NCI-H345 treated with DMSO at 0.1 percent for 48 hours (cell line): Measurements from ENCODE around the gene YJEFN3.

ENCODE experiments used
- DNase-seq: peaks from one replicate; lab custom pipeline; 2025; ENCODE audit not compliant: unreplicated experiment; lab: John Stamatoyannopoulos, UW

Gene YJEFN3

GRCh38 chr19:19495614-19496603, 32.8 kb upstream of the YJEFN3 start:
- no peak for DNase-seq

DNA sequence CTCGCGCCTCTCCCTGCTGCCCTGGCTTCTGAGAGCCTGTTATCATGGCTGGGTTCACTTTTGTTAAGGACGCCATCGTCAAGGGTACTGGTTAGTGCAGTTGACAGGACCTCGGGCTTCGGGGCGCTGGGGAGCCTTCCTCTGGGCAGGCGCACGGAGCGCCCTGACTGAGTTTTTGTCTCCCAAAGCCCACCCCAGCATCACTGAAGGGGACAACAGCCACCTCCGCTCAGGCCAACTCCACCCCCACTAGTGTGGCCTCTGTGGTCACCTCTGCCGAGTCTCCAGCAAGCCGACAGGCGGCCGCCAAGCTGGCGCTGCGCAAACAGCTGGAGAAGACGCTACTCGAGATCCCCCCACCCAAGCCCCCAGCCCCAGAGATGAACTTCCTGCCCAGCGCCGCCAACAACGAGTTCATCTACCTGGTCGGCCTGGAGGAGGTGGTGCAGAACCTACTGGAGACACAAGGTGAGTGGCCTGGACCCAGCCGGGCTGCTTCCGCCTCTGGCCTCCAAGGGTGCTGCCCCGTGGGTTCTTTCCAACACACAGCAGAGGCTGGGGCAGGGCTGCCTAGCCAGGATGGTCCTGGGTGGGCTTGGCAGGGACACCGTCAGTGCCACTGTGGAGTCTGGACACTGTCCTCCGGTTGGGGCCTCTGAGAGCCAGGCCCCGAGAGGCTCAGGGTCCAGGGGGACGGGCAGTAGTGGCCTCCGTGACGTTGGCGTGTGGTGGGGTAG, 30.3 kb upstream of the YJEFN3 start:
- no peak for DNase-seq

- DNase-seq: no peak
These were observed 29.3 kb upstream of the YJEFN3 start for GRCh38 chr19:19499272-19499995.

- DNase-seq: no peak
These were observed 27.6 kb upstream of the YJEFN3 start for GRCh38 chr19:19500975-19501644.

GRCh38 chr19:19501798-19502197, 26.9 kb upstream of the YJEFN3 start:
- DNase-seq: no peak

DNA sequence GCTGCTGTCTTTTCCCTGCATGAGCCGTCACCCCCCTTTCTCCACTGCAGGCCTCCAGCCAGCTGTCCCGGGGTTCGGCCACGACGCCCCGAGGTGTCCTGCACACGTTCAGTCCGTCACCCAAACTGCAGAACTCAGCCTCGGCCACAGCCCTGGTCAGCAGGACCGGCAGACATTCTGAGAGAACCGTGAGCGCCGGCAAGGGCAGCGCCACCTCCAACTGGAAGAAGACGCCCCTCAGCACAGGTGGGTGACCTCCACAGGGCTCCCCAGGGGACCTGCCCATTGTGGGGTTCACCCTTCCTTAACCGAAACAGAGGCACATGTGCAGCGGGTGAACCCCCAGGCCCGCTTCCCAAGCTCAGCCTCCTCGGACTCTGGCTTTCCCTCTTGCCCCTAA, 26.4 kb upstream of the YJEFN3 start:
- DNase-seq: no peak

DNA sequence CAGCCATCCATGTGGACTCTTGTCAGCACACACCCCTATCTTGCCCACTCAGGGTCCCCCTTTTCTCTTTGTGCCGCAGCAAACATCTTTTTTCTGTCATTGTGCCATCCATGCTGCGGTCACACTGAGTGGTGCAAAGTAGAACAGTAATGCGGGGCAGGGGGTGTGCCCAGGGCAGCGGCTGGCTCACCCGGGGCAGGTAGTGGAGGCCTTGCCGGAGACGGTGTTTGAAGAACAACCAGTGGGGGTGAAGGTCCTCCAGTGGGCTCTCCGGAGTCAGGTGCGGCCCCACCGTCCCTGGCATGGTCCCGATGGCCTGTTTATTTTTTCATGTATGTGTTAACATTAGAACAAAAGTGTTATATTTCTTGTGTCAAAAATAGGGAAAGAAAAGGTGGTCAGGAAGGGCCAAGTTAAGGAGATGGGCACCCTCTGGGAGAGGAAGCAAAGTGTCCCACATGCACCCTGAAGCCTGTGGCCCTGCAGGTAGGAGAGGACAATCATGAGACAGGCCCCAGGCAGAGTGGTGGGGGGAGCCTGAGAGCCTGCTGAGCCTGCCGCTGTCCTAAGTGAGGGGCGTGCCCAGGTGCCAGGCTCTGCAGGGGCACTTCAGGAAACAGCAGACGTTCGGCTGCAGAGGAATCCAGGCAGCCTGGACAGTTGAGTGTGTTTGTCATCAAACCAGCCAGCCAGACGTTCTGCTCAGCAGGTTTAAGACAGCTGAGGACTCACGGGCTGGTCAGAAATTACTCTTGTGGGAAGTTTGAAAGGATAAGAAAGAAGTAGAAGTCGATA, 25.7 kb upstream of the YJEFN3 start:
- DNase-seq: no peak

DNA sequence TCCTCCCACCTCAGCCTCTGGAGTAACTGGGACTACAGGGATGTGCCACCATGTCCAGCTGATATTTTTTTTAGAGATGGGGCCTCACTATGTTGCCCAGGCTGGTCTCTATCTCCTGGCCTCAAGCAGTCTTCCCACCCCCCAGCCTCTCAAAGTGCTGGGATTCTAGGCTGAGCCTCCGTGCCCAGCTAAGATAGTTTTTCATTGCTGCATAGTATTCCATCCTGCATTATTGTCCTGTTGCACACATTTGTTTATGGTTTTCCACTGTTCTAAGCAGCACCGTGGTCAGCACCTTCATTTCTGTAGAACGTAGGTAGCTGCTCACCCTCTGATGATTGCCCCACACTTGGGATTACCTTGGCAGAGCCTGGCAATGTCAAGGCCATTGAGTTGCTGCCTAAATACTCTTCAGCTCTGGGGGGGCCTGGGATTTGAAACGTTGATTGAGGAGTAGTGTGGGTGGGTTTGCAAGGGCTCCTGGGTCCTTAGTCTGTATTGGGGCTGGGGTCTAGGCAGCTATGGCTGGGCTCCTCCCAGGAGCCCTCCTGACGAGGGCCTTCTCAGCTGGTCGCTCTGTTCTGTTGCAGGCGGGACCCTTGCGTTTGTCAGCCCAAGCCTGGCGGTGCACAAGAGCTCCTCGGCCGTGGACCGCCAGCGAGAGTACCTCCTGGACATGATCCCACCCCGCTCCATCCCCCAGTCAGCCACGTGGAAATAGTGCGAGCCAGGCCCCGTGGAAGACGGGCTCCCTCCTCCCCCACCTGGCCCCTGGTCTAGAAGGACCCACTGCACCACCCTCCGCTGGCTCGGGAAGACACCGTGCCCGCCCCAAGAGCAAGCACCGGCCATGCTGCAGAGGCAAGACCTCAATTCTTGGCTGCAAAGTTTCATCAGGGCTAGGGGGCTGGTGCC, 23.7 kb upstream of the YJEFN3 start:
- DNase-seq: no peak

- no peak for DNase-seq
These were observed 22.9 kb upstream of the YJEFN3 start for GRCh38 chr19:19505669-19506326.

DNA sequence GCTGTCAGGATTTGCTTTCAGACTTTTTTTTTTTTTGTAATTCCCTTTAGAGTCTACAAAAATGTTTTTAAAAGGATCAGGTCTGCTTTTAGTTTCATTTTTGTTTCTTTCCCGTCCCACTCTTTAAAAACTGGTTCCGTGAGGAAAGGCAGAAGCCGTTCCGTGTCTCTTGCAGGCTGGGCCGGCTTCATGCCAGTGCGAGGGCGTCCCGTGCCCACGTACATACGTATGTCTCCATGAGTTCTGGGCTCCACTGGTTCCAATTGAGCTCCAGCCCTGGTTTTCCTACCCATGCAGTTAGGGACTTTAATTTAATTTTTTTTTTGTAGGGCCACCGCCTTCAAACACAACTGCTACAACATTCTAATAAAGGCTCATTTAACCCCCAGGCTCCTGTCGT, 22.1 kb upstream of the YJEFN3 start:
- DNase-seq: no peak

DNA sequence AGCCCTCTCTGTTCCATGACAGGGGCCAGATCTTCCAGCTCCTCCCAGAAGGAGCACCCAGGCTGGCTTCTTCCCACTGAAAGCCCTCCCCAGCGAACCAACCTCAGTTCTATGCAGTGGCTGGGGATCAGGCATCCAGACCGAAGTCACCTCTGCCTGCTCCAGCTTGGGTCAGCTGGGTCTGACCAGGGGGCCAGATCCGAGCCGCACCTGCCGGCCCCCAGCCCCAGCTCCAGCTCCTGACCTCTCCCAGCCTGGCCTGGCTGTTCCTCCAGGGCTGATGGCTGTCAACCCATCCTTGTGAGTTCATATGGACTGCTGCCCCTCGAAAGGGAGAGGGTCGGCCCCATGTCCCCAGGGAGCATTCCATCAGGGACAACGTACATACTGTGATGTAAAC, 21.4 kb upstream of the YJEFN3 start:
- no peak for DNase-seq

DNA sequence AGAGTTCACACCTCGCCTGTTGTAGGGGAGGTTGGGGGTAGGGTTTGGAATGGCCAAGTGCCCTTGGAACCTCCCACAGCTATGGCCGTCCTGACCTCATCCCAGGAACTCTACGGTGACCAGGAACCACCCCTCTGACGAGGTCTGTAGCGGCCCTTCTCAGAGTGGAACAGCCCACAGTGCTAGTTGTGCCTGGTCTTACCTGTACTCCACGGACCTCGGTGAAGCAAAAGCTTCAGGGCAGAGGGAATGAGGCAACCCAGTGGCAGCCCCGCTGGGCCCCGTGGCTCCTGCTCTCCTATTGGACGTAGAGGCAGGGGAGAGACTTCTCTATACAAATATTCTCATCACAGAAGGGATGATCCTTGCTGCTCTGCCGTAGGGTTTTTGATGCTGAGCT, 20.5 kb upstream of the YJEFN3 start:
- no peak for DNase-seq

- no peak for DNase-seq
These were observed 18.3 kb upstream of the YJEFN3 start for GRCh38 chr19:19510432-19510831.

DNA sequence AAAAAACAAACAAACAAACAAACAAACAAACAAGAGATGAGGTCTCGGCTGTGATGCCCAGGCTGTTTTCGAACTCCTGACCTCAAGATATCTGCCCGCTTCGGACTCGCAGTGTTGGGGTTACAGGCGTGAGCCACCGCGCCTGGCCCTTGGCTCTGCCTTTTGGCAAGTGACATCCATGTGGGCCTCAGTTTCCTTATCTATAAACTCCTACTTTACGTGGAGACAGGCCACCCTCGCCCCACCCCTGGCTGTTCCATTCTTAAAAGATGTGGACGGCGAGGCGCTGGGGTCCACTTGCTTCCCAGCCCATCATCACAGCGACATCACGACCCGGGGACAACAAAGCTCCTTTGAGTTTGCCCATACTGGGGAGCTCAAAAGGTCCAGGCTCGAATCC, 15.0 kb upstream of the YJEFN3 start:
- no peak for DNase-seq

DNA sequence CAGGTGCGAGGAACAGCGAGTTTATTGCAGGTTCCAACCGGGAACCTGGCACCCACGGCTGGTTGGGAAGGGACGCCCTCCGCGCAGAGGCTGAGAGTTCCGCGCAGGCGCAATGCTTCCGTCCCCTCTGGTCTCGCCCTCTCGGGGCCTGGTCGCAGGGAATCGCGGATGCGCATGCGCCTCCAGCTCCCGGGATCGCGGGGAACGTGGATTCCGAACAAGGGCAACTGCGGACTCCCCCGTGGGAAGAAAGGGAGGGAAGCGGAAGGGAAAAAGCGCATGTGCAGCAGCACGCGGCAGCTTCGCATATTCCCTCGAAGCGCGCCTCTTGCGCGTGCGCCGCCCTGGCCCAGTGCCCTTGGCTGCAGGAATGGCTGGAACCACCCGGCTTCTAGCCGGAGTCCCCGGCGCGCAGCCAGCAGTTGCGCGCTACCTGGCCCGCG, 14.5 kb upstream of the YJEFN3 start:
- DNase-seq: no peak

DNA sequence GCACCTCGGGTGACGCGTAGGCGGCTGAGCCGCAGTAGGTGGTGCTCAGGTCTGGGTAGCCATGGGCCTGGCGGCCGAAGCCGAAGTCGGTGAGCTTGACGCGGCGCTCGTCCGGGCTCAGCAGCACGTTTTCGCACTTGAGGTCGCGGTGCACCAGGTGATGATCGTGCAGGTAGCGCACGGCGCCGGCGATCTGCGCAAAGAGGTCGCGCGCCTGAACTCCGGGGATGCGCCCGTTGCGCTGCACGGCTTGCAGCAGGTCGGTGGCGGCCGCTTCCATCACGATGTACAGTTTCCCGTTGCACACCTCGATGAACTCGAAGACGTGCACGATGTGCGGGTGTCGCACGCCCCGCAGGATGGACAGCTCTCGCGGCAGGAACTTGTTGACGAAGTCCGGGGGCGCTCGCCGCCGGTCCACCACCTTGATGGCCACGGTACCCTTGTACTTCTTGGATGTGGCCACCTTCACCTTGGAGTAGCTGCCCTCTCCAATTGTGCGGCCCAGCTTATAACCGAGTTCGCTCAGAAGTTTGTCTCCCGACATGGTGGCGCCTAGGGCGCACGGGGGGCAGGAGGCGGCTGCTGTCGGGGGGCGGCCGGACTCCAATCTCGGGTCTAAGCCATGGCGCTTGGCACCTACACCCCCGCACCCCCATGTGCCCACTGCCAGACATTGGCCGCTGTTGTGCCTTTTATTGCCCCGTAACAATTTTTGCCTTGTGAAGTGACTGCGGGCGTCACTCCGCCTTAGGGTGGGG, 13.7 kb upstream of the YJEFN3 start, which contains the start of gene TSSK6:
Gene TSSK6 (minus strand): TSS at position 668 of the 761 bp plus-strand sequence. CDS start 121 bp downstream, at position 547.
- DNase-seq: no peak

GRCh38 chr19:19515642-19516519, 12.8 kb upstream of the YJEFN3 start, which contains the start of gene NDUFA13:
NDUFA13 (plus strand) TSS chr19:19516225; CDS start chr19:19516239, 14 bp downstream.
- peak; percentile 63 for DNase-seq
